Glutamatergic neuron (in vitro differentiated cells): Measurements from ENCODE around the gene MBLAC1. TPM values are rescaled to one million over a fixed set of nuclear protein-coding genes. Genes with fewer than 3 reads are reported as not detected.
"Not testable (repeated sequence)": the region's sequence is repeated elsewhere in the genome, so short reads cannot be mapped to it uniquely, and the experiment has no call there.

Experiments used
- DNase-seq: peaks from one replicate; pipeline ENCODE4 v3.0.0; 2022
- H3K27ac Mint-ChIP-seq: one replicate; pipeline ENCODE4 v1.8.0; 2020; ENCODE audit warnings: mild to moderate bottlenecking, mixed read lengths, inconsistent platforms; ENCODE audit not compliant: unreplicated experiment
- H3K27me3 Mint-ChIP-seq: one replicate; pipeline ENCODE4 v1.8.0; 2020; ENCODE audit warnings: mild to moderate bottlenecking, moderate library complexity, mixed read lengths, inconsistent platforms; ENCODE audit not compliant: unreplicated experiment
- H3K36me3 Mint-ChIP-seq: one replicate; pipeline ENCODE4 v1.8.0; 2020; ENCODE audit warnings: mild to moderate bottlenecking, mixed read lengths, inconsistent platforms; ENCODE audit not compliant: unreplicated experiment
- H3K4me1 Mint-ChIP-seq: one replicate; pipeline ENCODE4 v1.8.0; 2020; ENCODE audit warnings: mild to moderate bottlenecking, low read depth, mixed read lengths, inconsistent platforms; ENCODE audit not compliant: unreplicated experiment
- H3K4me3 Mint-ChIP-seq: one replicate; pipeline ENCODE4 v1.8.0; 2020; ENCODE audit warnings: mild to moderate bottlenecking, mixed read lengths, inconsistent platforms; ENCODE audit not compliant: unreplicated experiment
- H3K9me3 Mint-ChIP-seq: one replicate; pipeline ENCODE4 v1.8.0; 2020; ENCODE audit warnings: mild to moderate bottlenecking, moderate library complexity, mixed read lengths, inconsistent platforms; ENCODE audit not compliant: unreplicated experiment
- CTCF ChIP-seq: fragments of 200-600 bp; sonication (generic); IDR thresholded peaks from one replicate; pipeline ENCODE4 v1.5.0; 2021; ENCODE audit not compliant: partially characterized antibody, unreplicated experiment
- total RNA-seq: library from RNA; stranded (reverse); fragmentation: NEBNext Ultra II Directional; extraction: Animal tissue kit (Norgen Biotek cat#: 25700); gene quantifications from one replicate; pipeline ENCODE4 v1.2.1, GENCODE V29; 2021; ENCODE audit not compliant: unreplicated experiment

The MBLAC1 gene
- total RNA-seq, 1 donor from 2014 or later, result 3.3 TPM

GRCh38 chr7:100137851-100138760 lies 11.3 kb downstream of the MBLAC1 start:
- Mint-ChIP-seq H3K27ac (no peak overlapping the region), H3K36me3 (no peaks in the 10 kb centered on the region), H3K27me3 (peaks cover 3% of the 10 kb centered on the region), H3K4me1 (no peaks in the 10 kb centered on the region), H3K4me3 (no peak overlapping the region), H3K9me3 (no peaks in the 10 kb centered on the region)
- DNase-seq, result no peak
- no peak for TF ChIP-seq CTCF

GRCh38 chr7:100141555-100141949 lies 14.8 kb downstream of the MBLAC1 start:
- Mint-ChIP-seq H3K27ac (no peak overlapping the region), H3K4me1 (no peaks in the 10 kb centered on the region), H3K27me3 (peaks cover 2% of the 10 kb centered on the region), H3K9me3 (no peaks in the 10 kb centered on the region), H3K4me3 (no peak overlapping the region), H3K36me3 (no peaks in the 10 kb centered on the region)
- TF ChIP-seq CTCF, result no peak
- DNase-seq, result no peak

GRCh38 chr7:100142461-100142860 lies 15.7 kb downstream of the MBLAC1 start:
- no peaks in the 10 kb centered on the region for H3K36me3 Mint-ChIP-seq
- H3K9me3 Mint-ChIP-seq, result no peaks in the 10 kb centered on the region
- H3K4me1 Mint-ChIP-seq, result no peaks in the 10 kb centered on the region
- H3K27ac Mint-ChIP-seq, result no peak overlapping the region
- H3K4me3 Mint-ChIP-seq, result no peak overlapping the region
- no peak for TF ChIP-seq CTCF
- H3K27me3 Mint-ChIP-seq, result peaks cover 2% of the 10 kb centered on the region
- DNase-seq, result no peak

GRCh38 chr7:100146350-100146749 lies 19.6 kb downstream of the MBLAC1 start:
- not testable (repeated sequence) for H3K27ac Mint-ChIP-seq, H3K27me3 Mint-ChIP-seq, DNase-seq, H3K36me3 Mint-ChIP-seq, H3K9me3 Mint-ChIP-seq, H3K4me1 Mint-ChIP-seq, H3K4me3 Mint-ChIP-seq

- no peak overlapping the region for H3K4me3 Mint-ChIP-seq
- peaks cover 4% of the 10 kb centered on the region for H3K27me3 Mint-ChIP-seq
- peaks cover 4% of the 10 kb centered on the region for H3K9me3 Mint-ChIP-seq
- DNase-seq, result no peak
- TF ChIP-seq CTCF, result no peak
- H3K4me1 Mint-ChIP-seq, result no peaks in the 10 kb centered on the region
- no peak overlapping the region for H3K27ac Mint-ChIP-seq
- peaks cover 5% of the 10 kb centered on the region for H3K36me3 Mint-ChIP-seq
Observed at GRCh38 chr7:100147278-100147677, 20.5 kb downstream of the MBLAC1 start.
